Uterus (tissue), 2 donors: ENCODE measurements around the gene IL17D.

Experiments used
- CTCF ChIP-seq, 4 experiments: fragments of 200-600 bp in 2 of 4; fragments of 450-650 bp in 2 of 4; sonication (generic) in 2 of 4; IDR thresholded peaks; one replicate each; pipeline ENCODE4 v1.5.1; 2016 to 2019; ENCODE audit warnings: antibody characterized with exemption in 4 of 4, mild to moderate bottlenecking in 2 of 4, moderate library complexity in 1 of 4
- POLR2A ChIP-seq, 2 donors: fragments of 450-650 bp; IDR thresholded peaks; one replicate each; pipeline ENCODE4 v1.6.1; 2016; ENCODE audit warnings: antibody characterized with exemption in 2 of 2, mild to moderate bottlenecking in 1 of 2, moderate library complexity in 1 of 2

- TF ChIP-seq CTCF (IDR thresholded peaks at IDR 0.05): no peak
- no peak for TF ChIP-seq POLR2A (IDR thresholded peaks at IDR 0.05)
Observed at GRCh38 chr13:20767309-20767943, 63.9 kb downstream of the IL17D start.
